NCI-H128 (cell line): ENCODE measurements around the gene KCNH2.
A peak's percentile ranks its signal among the peaks of the same experiment; 100 is the strongest.
"Not testable (repeated sequence)": the region's sequence is repeated elsewhere in the genome, so short reads cannot be mapped to it uniquely, and the experiment has no call there.

Source experiments
- DNase-seq: peaks from one replicate; lab custom pipeline; 2025; ENCODE audit not compliant: unreplicated experiment; lab: John Stamatoyannopoulos, UW

KCNH2 gene

DNA sequence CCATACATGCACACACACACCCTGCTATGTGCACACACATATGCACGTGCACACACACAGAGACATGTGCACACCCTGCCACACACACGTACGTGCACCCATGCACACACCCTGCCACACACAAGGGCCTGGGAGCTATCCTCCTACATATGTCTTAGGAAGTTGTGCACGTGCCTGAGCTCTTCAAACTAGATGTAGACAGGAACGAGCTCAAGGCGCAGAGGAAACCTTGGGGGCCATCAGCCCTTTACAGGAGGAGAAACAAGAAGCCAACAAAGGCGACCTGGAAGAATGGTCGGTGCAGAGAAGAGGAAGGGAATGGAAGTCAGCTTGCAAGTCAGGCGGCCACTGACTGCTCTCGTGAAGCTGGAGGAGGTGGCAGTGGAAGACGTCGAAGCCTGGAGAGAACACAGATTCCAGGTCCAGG, 67.1 kb downstream of the KCNH2 start:
- DNase-seq, result no peak

DNA sequence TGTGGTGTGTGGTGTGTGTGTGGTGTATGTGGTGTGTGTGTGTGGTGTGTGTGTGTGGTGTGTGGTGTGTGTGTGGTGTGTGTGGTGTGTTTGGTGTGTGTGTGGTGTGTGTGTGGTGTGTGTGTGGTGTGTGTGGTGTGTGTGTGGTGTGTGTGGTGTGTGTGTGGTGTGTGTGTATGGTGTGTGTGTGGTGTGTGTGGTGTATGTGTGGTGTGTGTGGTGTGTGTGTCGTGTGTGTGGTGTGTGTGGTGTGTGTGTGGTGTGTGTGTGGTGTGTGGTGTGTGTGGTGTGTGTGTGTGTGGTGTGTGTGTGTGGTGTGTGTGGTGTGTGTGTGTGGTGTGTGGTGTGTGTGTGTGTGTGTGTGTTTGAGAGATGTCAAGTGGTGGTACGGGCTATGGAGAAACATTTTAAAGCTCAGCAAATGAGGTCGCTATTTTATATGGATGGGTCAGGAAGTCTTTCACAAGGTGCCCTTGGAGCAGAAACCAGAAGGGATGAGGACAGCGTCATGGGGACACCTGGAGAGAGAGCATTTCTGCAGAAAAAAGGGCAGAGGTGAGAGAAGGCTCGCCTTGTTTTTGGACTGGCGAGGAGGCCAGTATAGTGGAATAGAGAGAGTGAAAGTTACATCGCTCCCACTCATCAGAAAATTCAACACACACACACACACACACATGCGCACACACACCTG, 67.7 kb downstream of the KCNH2 start:
- DNase-seq, result not testable (repeated sequence)

DNA sequence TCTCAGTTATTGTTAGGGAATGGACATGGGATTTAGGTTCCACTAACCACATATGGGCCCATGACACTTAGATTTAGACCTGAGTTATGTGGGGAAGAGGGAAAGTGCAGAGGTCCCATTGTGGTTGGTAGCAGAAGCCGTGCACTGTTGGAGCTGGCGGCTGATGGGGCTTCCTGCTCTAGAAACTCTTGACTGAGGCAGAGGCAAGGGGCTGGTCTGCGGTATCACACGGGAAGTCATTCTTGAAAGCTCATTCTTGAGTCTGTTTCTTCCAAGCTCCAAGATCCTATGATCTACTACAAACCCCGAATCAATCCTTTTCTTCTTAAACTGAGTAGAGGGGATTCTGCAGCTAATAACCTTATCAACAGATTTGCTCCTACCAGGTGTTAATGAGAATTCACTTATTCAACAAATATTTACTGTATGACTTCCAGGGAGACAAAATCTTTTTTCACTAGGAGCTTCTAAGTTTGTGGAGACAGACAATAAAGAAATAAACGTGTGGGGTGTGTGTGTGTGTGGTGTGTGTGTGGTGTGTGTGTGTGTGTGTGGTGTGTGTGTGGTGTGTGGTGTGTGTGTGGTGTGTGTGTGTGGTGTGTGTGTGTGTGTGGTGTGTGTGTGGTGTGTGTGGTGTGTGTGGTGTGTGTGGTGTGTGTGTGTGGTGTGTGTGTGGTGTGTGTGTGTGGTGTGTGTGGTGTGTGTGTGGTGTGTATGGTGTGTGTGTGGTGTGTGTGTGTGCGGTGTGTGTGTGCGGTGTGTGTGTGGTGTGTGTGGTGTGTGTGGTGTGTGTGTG, 68.7 kb downstream of the KCNH2 start:
- no peak for DNase-seq

DNA sequence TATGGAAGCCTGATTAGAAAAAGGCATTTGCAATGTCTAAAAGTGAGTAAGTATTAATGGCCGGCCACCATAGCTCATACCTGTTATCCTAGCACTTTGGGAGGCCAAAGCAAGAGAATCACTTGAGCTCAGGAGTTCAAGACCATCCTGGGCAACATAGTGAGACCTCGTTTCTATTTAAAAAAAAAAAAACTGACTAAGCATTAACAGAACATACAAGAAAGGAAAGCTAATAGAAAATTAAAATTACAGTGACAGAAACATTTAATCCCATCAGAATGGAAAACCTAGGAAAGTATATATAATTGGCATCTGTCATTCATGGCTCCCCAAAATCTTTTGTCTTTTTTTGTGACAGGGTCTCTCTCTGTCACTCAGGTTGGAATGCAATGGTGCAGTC, 69.9 kb downstream of the KCNH2 start:
- no peak for DNase-seq

DNA sequence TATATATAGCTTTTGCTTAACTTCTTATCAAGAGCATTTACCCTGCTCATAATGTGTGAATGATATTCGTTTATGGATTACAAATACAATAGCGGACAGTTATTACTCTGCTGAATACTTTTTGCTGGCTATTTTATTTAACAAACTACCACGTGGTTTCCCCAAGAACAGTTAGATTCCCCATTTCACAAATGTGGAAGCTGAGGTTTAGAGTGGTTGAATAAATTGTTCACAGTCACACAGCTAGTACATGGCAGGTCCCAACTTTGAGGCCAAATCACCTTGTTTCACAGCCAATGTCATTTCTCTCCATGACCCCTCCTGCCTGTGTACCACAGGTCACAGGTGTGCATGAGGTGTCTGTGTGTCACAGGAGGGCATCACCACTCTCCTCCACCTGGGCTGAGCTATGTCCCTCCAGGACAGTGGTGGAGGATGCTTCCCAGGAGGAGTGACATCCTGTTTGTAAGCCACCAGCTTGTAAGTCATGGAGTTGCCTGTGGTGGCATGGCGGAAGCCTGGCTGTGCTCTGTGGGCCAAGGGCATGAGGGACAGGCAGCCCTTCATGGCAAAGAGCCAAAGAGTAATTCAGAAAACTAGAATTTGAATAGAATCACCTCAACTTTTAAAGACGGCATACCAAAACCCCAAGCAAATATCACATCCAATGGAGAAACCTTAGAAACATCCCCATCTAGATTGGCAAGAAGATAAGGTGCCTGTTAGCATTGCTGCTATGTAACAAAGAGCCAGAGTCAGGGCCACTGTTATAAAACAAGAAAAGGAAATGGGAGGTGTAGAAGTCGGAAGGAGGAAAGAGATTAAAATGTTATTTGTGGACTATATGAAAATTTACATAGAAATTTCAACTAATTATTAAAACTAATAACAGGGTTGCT, 73.9 kb downstream of the KCNH2 start:
- no peak for DNase-seq

DNA sequence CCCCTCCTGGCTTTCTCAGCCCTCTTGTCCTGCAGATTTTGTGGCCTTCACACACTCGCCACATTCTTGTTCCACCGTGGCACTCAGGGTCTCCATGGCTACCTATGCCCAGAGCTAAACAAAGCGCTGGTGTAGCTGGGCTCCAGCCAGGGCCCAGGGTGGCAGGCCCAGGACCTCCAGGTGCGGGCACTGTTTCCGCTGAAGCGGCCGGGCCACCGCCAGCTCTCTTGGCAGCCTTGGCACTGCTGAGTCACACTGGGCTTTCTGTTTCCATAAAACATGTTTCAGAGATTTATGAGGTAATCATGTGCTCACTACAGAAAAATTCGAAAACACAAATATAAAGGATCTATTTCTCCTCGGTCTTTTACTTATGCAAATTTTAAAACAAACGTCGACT, 74.5 kb downstream of the KCNH2 start:
- no peak for DNase-seq

DNA sequence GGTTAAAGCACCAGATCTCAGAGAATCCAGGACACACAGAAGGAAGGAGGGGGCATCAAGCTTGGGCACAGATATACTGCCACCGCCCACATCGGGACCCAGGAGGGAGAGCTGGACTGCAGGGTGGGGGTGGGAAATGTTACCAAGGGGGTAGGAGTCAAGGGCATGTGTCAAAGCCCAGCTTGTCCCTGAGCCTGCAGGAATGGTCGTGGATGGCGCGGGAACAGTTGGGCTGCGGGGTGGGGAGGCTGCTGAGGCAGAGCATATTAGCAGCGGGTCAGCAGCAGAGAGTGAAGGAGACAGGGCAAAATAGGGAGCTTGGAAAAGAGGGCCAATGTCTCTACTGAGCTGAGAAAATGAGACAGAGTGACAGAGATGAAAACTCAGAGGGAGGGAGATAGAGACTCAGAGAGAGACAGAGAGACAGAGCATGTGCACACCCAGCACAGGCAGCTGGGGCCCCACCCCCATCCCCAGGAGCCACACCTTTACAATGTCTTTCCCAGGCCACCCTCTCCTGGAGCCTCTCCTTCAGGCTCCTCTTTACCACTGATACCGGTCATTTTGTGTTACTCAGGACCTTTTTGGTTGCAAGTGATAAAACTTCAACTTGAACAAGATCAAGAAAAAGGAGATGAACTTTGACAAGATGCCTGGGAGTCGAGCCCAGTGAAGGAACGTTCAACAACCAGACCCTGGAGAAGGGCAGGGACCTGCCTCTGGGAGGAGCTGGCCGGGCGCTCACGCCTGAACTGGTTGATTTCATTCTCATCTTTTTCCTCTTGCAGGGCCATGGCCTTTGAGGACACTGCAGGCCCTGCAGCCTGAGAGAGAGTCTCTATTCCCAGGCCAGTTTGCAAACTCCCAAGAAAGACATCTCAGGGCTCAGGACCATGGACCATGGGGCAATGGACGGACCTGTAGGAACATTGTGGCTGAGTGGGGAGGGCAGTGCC, 75.8 kb downstream of the KCNH2 start:
- DNase-seq, result no peak

DNA sequence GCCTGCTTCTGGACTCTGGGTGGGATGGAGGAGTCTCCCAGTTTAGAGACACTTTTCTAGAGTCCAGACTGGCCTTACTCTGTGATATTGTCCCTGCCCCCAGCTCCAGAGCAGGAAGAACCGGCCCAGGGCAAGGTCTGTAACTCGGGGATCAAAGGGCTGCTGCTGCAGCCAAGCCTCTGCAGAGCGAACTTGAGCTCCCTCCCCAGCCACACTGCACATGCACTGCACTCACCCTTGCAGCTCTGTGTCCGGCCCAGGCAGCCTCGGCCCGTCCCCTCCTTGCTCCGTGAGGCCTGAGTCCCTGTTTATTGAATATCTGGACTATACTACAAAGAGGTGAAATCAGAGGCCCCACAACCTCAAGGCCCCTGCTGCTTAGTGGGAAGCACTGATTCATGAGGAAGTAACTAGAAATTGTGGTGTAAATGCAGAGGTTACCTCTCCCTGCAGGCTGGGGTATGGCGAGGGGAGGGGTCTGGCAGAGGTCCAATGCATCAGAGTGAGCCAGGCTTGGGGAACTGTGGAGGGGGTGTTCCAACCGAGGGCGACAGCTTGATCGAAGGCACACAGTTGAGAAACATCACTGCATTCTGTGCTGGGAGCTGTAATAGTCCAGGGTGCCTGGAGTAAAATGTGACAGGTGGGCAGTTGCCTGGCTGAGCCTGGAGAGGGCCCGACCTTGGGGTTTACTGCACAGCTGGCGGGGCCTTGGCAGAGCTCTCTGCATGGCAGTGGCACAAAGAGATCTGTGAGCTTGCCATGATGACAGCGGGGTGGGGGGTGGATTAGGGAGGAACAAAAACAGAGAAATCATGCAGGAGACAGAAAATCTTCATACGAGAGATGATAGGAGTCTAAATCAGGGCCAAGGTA, 76.7 kb downstream of the KCNH2 start:
- no peak for DNase-seq

DNA sequence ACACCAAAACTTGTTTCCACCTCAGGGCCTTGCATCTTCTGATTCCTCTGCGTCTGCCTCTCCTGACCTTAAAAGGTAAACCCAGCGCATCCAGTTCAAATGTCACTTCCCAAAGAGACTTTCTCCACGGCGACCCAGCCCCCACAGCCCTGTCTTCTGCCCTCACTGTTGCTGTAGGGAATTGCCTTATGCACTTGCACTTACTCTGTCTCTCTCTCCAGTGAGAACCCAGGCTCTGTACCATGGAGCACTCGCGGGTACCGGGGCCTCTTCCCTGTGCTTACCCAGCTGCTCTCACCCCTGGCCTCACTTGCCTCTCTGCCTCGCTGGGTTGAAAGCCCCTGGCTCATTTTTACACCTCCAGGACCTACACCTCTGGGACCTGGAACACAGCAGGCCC, 77.4 kb downstream of the KCNH2 start:
- DNase-seq, result no peak

DNA sequence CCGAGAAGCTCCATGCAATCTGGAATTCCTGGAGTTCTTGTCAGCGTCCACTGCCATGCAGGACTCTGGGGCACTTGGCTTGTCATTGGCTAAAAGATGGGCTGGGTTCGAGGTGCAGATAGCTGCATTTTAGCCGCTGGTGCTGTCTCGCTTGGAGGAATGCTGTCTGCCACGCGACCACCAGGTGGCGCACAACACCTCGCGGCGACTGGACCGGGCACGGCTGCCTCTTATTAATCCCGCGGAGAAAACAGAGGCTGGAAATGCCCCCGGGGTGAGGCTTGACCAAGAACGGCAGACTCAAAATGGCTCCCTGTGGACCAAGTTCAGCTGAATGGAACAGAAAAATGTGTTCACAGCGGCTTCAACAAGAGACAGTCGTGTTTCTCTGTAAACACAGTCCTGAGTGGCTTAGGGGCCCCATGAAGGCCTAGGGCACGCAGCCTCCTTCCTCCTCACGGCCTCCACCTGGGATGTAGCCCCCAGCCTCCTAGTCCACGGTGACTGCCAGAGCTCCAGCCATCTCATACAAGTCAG, 79.6 kb downstream of the KCNH2 start:
- peak; percentile 31 for DNase-seq

DNA sequence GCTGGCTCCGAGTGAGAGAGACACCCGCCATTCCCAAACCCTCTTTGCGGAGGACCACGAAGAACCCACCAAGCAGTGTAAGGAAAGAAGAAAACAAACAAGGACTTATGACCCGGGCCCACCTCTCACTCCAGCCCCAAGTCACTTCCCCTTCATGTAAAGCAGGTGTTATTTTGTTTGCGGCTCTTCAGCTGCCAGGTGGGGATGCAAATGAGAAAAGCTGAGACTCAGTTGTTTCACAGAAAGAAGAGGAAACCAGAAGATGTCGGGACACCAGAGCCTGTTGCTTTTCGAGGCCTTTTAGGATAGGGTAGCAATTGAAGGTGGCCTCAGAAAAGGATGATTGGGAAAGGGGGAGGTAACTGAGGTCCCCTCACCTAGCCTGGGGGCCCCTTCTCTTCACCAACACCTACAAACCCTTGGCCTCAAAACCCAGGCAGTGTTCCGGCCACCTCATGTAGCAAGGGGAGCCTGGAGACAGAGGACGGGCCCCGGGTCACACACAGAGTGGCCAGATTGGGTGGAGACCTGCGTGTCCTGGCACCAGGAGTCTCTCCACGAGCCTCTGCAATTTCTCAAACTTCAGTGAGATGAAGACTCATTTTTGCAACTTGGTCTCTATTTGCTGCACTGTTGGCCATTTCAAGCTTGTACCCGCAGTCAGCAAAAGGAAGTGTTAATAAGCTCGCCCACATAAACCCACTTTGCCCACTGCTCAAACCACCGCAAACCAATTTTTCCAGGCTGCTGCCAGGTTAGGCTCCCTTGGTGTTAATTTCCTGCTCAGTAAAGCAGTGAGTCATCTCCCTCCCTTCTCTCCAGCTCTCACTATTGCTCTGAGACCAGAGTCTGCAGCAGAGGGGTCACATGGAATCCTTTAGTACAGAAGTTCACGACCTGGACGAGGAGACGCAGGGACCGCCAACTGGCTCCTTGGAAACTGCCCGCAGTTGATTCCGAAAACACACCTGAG, 80.3 kb downstream of the KCNH2 start:
- DNase-seq, result no peak

DNA sequence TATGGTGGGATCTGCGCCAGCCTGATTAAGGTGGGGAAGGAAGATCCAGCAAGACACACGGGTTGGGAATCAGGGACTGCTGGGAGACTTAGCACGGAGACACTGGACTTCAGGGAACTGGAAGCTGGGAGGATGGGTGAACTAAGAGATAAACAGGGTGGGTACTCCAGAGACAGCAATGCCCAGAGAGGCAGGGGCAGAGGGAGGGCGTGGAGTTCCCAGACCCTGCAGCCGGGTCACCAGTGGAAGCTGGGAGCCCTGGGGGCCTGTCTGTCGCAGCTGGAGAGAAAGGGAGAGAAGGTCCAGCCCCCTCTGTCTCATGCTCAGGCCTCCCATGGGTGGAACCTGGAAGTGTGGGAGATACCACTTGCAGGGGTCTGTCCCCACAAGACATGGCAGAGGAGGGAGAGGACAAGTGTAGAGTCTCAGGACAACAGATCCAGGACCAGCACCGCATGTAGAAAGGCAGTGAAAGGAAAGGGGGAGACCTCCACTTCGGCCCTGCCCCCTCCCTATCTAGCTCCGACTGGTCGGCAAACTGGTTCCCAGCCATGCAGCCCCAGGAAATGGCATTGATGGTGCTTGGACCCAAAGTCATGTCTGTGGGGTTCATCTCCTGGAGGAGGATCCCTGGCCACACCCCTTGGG, 81.4 kb downstream of the KCNH2 start:
- no peak for DNase-seq

DNA sequence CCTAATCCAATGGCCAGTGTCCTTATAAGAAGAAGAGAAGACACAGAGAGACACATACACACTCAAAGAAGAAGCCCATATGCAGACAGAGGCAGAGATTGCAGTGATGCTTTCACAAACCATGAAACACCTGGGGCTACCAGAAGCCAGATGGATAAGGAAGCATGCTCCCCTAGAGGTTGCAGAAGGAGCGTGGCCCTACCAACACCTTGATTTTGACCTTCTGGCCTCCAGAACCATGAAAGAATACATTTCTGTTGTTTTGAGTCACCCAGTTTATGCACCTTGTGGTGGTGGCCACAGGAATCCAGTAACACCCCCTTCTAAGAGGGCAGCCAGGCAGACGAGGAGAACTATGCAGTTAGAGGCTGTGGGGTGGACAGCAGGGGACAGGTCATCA, 82.3 kb downstream of the KCNH2 start:
- no peak for DNase-seq
